Placental pericyte (primary cell): Measurements from ENCODE around the gene RUSC2. TPM values are rescaled to one million over a fixed set of nuclear protein-coding genes. Genes with fewer than 3 reads are reported as not detected.

Experiments used
- total RNA-seq: library from RNA; depleted of rRNA; stranded (reverse); fragments of >200 nt; gene quantifications from 2 replicates; pipeline ENCODE4 v1.2.3, GENCODE V29; 2012

RUSC2 gene, protein sequence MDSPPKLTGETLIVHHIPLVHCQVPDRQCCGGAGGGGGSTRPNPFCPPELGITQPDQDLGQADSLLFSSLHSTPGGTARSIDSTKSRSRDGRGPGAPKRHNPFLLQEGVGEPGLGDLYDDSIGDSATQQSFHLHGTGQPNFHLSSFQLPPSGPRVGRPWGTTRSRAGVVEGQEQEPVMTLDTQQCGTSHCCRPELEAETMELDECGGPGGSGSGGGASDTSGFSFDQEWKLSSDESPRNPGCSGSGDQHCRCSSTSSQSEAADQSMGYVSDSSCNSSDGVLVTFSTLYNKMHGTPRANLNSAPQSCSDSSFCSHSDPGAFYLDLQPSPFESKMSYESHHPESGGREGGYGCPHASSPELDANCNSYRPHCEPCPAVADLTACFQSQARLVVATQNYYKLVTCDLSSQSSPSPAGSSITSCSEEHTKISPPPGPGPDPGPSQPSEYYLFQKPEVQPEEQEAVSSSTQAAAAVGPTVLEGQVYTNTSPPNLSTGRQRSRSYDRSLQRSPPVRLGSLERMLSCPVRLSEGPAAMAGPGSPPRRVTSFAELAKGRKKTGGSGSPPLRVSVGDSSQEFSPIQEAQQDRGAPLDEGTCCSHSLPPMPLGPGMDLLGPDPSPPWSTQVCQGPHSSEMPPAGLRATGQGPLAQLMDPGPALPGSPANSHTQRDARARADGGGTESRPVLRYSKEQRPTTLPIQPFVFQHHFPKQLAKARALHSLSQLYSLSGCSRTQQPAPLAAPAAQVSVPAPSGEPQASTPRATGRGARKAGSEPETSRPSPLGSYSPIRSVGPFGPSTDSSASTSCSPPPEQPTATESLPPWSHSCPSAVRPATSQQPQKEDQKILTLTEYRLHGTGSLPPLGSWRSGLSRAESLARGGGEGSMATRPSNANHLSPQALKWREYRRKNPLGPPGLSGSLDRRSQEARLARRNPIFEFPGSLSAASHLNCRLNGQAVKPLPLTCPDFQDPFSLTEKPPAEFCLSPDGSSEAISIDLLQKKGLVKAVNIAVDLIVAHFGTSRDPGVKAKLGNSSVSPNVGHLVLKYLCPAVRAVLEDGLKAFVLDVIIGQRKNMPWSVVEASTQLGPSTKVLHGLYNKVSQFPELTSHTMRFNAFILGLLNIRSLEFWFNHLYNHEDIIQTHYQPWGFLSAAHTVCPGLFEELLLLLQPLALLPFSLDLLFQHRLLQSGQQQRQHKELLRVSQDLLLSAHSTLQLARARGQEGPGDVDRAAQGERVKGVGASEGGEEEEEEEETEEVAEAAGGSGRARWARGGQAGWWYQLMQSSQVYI (N-terminal part only)
- 46.4 and 47.1 TPM in 2 replicates for total RNA-seq

GRCh38 chr9:35489313-35490154 lies at the start of gene RUSC2:
RUSC2 (plus strand) TSS chr9:35490111; CDS start chr9:35546522, 56,411 bp downstream.

Other genes with a start within 250 kb of the RUSC2 start
- gene TESK1, start 115.2 kb downstream of the RUSC2 start, total RNA-seq, result 14.9 and 21.2 TPM in 2 replicates
- 0.43 and 0.66 TPM in 2 replicates for gene CD72, start 128.3 kb downstream of the RUSC2 start, total RNA-seq
- gene SIT1, start 160.8 kb downstream of the RUSC2 start, total RNA-seq, result not detected in 2 replicates
- gene RMRP, start 167.9 kb downstream of the RUSC2 start, total RNA-seq, result 24,654 and 27,284 TPM in 2 replicates
- gene CCDC107, start 168.2 kb downstream of the RUSC2 start, total RNA-seq, result 8.3 and 19.9 TPM in 2 replicates
- gene ARHGEF39, start 175.1 kb downstream of the RUSC2 start, total RNA-seq, result 0.44 and 6.3 TPM in 2 replicates
- gene CA9, start 183.8 kb downstream of the RUSC2 start, total RNA-seq, result not detected in 2 replicates
- 668 and 1,162 TPM in 2 replicates for gene TPM2, start 199.8 kb downstream of the RUSC2 start, total RNA-seq
- 382 and 598 TPM in 2 replicates for gene TLN1, start 242.1 kb downstream of the RUSC2 start, total RNA-seq
- 125 and 128 TPM in 2 replicates for gene CREB3, start 242.6 kb downstream of the RUSC2 start, total RNA-seq